ENCODE data around the gene OR9A2. TPM values are rescaled to one million over a fixed set of nuclear protein-coding genes. Genes with fewer than 3 reads are reported as not detected.

The OR9A2 gene
- total RNA-seq, 4 donors from 2014 or later, result not detected

DNA sequence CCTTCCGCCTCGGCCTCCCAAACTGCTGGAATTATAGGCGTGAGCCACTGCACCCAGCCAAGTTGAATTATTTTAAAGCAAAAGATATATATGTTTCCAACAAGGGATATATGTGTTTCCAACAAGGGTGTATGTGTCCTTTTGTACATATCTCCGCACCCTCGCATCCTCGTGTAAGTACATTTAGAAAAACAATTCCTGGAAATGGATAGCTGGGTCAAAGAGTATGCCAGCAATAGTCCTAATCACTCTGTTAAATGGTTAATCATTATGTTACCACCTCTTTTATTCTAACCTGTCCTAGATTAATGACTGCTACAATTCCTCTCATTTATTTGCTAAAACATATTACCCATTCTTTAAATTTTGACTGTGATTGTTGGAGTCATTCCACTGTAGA is 28.0 kb downstream of the OR9A2 start:
- no peaks in the 10 kb centered on the region for H3K36me3 ChIP-seq
- DNase-seq (ENCODE audit: extremely low spot score), result no peak
- H3K9me3 ChIP-seq, result peaks cover 0 to 6% (median 0%) of the 10 kb centered on the region in 4 donors
- intact Hi-C loops (cut with DNase I), result no loop called here
- H3K4me3 ChIP-seq, result no peak overlapping the region
- TF ChIP-seq POLR2AphosphoS5 (IDR thresholded peaks at IDR 0.05) (no peak), POLR2A (IDR thresholded peaks at IDR 0.05; ENCODE audit: low read depth) (no peak), EP300 (IDR thresholded peaks at IDR 0.05) (no peak), CTCF (IDR thresholded peaks at IDR 0.05) (no peak)
- no peak overlapping the region for H3K27ac ChIP-seq (replicated peaks in 1 of 4)
- WGBS, result 93% methylated on average over 6 of the region's 6 CpGs
- peaks cover 0 to 4% (median 0%) of the 10 kb centered on the region in 4 donors for H3K27me3 ChIP-seq
- H3K4me1 ChIP-seq, result peaks cover 0 to 4% (median 2%) of the 10 kb centered on the region in 4 donors

DNA sequence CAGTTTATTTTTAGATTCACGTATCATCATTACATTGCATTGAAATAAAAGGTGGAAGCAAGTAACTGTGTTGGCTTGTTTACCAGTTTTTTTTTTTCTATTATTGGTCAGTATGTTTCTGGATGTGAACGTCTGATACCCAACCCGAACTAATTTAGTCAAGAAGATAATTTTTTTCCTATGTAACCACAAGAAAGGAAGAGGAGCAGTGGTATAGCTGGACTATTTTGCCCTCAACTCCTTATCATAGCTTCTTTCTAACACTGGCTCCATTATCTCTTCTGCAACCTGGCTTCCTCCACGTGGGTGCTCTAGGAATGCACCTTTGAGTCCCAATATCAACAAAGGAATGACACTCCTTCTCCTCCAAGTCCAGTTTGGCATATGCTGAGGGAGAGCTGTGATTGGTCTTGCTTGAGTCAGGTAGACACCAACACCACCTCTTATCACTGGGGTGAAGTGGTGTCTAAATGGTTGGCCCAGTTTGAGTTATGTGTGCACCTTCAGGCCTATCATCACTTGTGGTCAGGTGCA is 29.4 kb downstream of the OR9A2 start:
- 56% methylated on average over 4 of the region's 4 CpGs for WGBS
- no peak overlapping the region for H3K27ac ChIP-seq (replicated peaks in 1 of 4)
- no peaks in the 10 kb centered on the region for H3K36me3 ChIP-seq
- no peaks in the 10 kb centered on the region for H3K4me1 ChIP-seq
- intact Hi-C loops (cut with DNase I), result no loop called here
- H3K27me3 ChIP-seq, result no peaks in the 10 kb centered on the region
- peaks cover 0 to 6% (median 0%) of the 10 kb centered on the region in 4 donors for H3K9me3 ChIP-seq
- no peak overlapping the region for H3K4me3 ChIP-seq
- DNase-seq (ENCODE audit: extremely low spot score), result no peak
- TF ChIP-seq POLR2A (IDR thresholded peaks at IDR 0.05; ENCODE audit: low read depth) (no peak), CTCF (IDR thresholded peaks at IDR 0.05) (no peak), POLR2AphosphoS5 (IDR thresholded peaks at IDR 0.05) (no peak), EP300 (IDR thresholded peaks at IDR 0.05) (no peak)

- WGBS, result 54% methylated on average over 3 of the region's 3 CpGs
- no peak for TF ChIP-seq POLR2AphosphoS5 (IDR thresholded peaks at IDR 0.05)
- no peak for TF ChIP-seq CTCF (IDR thresholded peaks at IDR 0.05)
- TF ChIP-seq EP300 (IDR thresholded peaks at IDR 0.05), result no peak
- TF ChIP-seq POLR2A (IDR thresholded peaks at IDR 0.05; ENCODE audit: low read depth), result no peak
Observed at GRCh38 chr7:142992427-142992826, 34.5 kb downstream of the OR9A2 start.

DNA sequence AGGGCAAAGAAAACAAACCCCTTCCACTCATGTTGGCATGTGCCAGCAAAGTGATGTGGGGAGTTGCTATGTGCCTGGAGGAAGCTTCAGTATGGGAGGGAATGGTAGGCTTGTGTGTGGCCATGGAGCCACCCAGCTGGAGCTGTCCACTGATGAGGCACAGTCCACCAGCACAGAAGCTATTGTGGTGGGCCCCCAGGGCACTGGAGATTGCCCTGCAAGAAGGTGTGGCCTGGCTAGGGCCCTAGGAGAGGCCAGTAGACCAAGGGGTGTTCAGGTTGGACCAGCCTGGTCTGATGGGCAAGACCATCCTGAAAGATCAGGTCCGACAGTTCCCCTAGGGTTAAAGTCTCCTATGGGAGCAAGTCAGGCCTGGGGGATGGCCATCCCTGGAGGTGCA is 42.6 kb downstream of the OR9A2 start:
- no CpG with 5 or more reads among the region's 1 CpG for whole genome bisulfite sequencing

More at GRCh38 chr7:142992427-142992826, 34.5 kb downstream of the OR9A2 start:
- Histone ChIP-seq H3K4me3 (no peak overlapping the region), H3K36me3 (no peaks in the 10 kb centered on the region), H3K27me3 (no peaks in the 10 kb centered on the region), H3K4me1 (no peaks in the 10 kb centered on the region), H3K9me3 (no peaks in the 10 kb centered on the region), H3K27ac (replicated peaks in 1 of 4) (no peak overlapping the region)
- no peak for DNase-seq (ENCODE audit: extremely low spot score)
- intact Hi-C loops (cut with DNase I), result no loop called here

More for the DNA sequence above, 42.6 kb downstream of the OR9A2 start:
- Histone ChIP-seq H3K27ac (replicated peaks in 1 of 4) (no peak overlapping the region), H3K36me3 (no peaks in the 10 kb centered on the region), H3K4me1 (no peaks in the 10 kb centered on the region), H3K4me3 (no peak overlapping the region), H3K9me3 (peaks cover 0 to 3% (median 1%) of the 10 kb centered on the region in 4 donors), H3K27me3 (peaks cover 0 to 6% (median 0%) of the 10 kb centered on the region in 4 donors)
- DNase-seq (ENCODE audit: extremely low spot score), result no peak
- TF ChIP-seq EP300 (IDR thresholded peaks at IDR 0.05) (no peak), POLR2A (IDR thresholded peaks at IDR 0.05; ENCODE audit: low read depth) (no peak), CTCF (IDR thresholded peaks at IDR 0.05) (no peak), POLR2AphosphoS5 (IDR thresholded peaks at IDR 0.05) (no peak)
- intact Hi-C loops (cut with DNase I), result no loop called here

Data from esophagus muscularis mucosa (tissue), 4 donors.